ENCODE data around the gene BRSK1. TPM values are rescaled to one million over a fixed set of nuclear protein-coding genes. Genes with fewer than 3 reads are reported as not detected.

Gene BRSK1
- polyA plus RNA-seq, 4 donors, result 12.8 to 20.6 (median 15.5) TPM

- DNase-seq (ENCODE audit: low read depth in 4 of 4, low spot score in 3 of 4), result no peak
These were observed 30.8 kb upstream of the BRSK1 start for GRCh38 chr19:55252760-55253663.

- DNase-seq (ENCODE audit: low read depth in 4 of 4, low spot score in 3 of 4), result no peak
These were observed 29.8 kb upstream of the BRSK1 start for GRCh38 chr19:55253842-55254624.

- no peak for DNase-seq (ENCODE audit: low read depth in 4 of 4, low spot score in 3 of 4)
These were observed 29.2 kb upstream of the BRSK1 start for GRCh38 chr19:55254625-55254977.

GRCh38 chr19:55255618-55256423 is 28.0 kb upstream of the BRSK1 start:
- no peak for DNase-seq (ENCODE audit: low read depth in 4 of 4, low spot score in 3 of 4)

GRCh38 chr19:55256562-55257460 is 27.0 kb upstream of the BRSK1 start:
- DNase-seq (ENCODE audit: low read depth in 4 of 4, low spot score in 3 of 4), result no peak

- no peak for DNase-seq (ENCODE audit: low read depth in 4 of 4, low spot score in 3 of 4)
These were observed 26.1 kb upstream of the BRSK1 start for GRCh38 chr19:55257461-55258420.

GRCh38 chr19:55258476-55258827 is 25.3 kb upstream of the BRSK1 start:
- no peak for DNase-seq (ENCODE audit: low read depth in 4 of 4, low spot score in 3 of 4)

- peak; percentile 99 to 100 (median 99) for DNase-seq (ENCODE audit: low read depth in 4 of 4, low spot score in 3 of 4)
These were observed 24.8 kb upstream of the BRSK1 start, which contains the start of gene PPP6R1 for GRCh38 chr19:55258828-55259539. TSS of gene PPP6R1 (minus strand) at chr19:55259017. CDS start at chr19:55247103, 11,914 bp downstream.

- no peak for DNase-seq (ENCODE audit: low read depth in 4 of 4, low spot score in 3 of 4)
These were observed 24.1 kb upstream of the BRSK1 start for GRCh38 chr19:55259540-55260210.

GRCh38 chr19:55261671-55262126 is 22.1 kb upstream of the BRSK1 start:
- no peak for DNase-seq (ENCODE audit: low read depth in 4 of 4, low spot score in 3 of 4)

- DNase-seq (ENCODE audit: low read depth in 4 of 4, low spot score in 3 of 4), result no peak
These were observed 21.4 kb upstream of the BRSK1 start for GRCh38 chr19:55262359-55262758.

GRCh38 chr19:55264531-55264930 is 19.3 kb upstream of the BRSK1 start:
- DNase-seq (ENCODE audit: low read depth in 4 of 4, low spot score in 3 of 4), result no peak

GRCh38 chr19:55265173-55265572 is 18.6 kb upstream of the BRSK1 start:
- DNase-seq (ENCODE audit: low read depth in 4 of 4, low spot score in 3 of 4), result no peak

- no peak for DNase-seq (ENCODE audit: low read depth in 4 of 4, low spot score in 3 of 4)
These were observed 17.9 kb upstream of the BRSK1 start for GRCh38 chr19:55265723-55266386.

GRCh38 chr19:55266404-55266803 is 17.4 kb upstream of the BRSK1 start:
- DNase-seq (ENCODE audit: low read depth in 4 of 4, low spot score in 3 of 4), result no peak

- no peak for DNase-seq (ENCODE audit: low read depth in 4 of 4, low spot score in 3 of 4)
These were observed 17.0 kb upstream of the BRSK1 start for GRCh38 chr19:55266840-55267239.

- DNase-seq (ENCODE audit: low read depth in 4 of 4, low spot score in 3 of 4), result no peak
These were observed 14.5 kb upstream of the BRSK1 start for GRCh38 chr19:55269299-55269698.
